ENCODE results near the gene MRPL36. TPM values are rescaled to one million over a fixed set of nuclear protein-coding genes. Genes with fewer than 3 reads are reported as not detected.

The MRPL36 gene
- total RNA-seq, 2 donors from 2014 or later: 47.9 to 66.3 TPM

DNA sequence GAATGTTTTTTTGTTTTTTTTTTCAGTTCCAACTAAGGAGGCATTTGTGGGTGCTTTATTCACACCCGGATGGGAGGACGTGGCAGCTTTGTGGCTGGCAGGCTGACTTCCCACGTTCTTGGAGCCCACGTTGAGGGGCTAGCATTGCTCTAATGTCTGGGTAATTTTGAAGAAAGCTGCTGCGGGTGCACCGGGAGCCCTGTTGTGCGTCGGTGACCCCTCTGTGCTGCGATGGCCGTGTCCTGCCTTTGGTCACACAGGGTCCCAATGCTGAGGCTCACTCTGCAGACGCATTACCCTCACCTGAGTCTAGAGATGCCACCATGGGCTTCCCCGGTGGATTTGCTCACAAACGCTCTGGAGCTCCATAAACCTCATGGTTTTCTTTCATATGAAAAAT, 35.8 kb upstream of the MRPL36 start:
- intact Hi-C loops (cut with DNase I): no loop called here
- H3K36me3 ChIP-seq: no peaks in the 10 kb centered on the region
- DNase-seq (ENCODE audit: low spot score): no peak
- no peaks in the 10 kb centered on the region for H3K27me3 ChIP-seq (replicated peaks; ENCODE audit: insufficient read depth)
- H3K4me3 ChIP-seq: no peak overlapping the region
- no peak overlapping the region for H3K27ac ChIP-seq
- 87% methylated on average over 13 of the region's 13 CpGs for WGBS
- no peak for TF ChIP-seq POLR2A (IDR thresholded peaks at IDR 0.05)
- TF ChIP-seq CTCF (IDR thresholded peaks at IDR 0.05): no peak
- no peak for TF ChIP-seq POLR2AphosphoS5 (IDR thresholded peaks at IDR 0.05)
- no peaks in the 10 kb centered on the region for H3K4me1 ChIP-seq (replicated peaks)
- H3K9me3 ChIP-seq: no peaks in the 10 kb centered on the region

DNA sequence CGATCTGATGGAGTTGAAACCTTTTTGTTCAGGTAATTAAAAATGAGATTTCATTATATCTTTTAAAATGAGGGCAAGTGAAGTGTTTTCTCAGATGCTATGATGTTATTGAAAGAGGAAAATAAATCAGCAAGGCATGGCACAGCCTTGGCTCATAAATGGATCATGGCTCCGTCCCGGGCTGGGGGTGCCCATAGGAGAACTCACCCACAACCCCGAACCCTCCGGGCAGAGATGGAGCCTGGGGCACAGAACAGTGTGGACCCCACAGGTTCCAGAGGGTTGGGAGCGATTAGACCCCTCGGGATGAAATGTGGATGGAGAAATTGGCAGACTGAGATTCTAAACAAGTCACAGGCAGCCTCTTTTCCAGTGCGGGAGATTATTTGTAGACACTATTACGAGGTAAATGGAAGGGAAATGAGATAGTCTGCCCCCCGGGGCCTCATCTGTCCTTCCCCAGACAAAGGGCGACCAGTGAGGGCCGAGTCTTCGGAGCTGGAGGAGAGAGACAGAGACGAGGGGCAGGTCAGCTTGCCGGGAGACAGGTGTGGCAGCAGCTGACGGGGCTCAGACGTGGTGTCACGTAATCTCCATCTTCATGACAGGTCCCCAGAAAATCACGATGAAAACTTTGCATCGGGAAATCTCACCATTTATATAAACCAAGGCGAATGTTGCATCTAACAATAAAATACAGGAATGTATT, 35.2 kb upstream of the MRPL36 start:
- no peaks in the 10 kb centered on the region for H3K27me3 ChIP-seq (replicated peaks; ENCODE audit: insufficient read depth)
- H3K27ac ChIP-seq: no peak overlapping the region
- intact Hi-C loops (cut with DNase I): no loop called here
- H3K9me3 ChIP-seq: no peaks in the 10 kb centered on the region
- 59% methylated on average over 21 of the region's 21 CpGs for WGBS
- no peak for DNase-seq (ENCODE audit: low spot score)
- TF ChIP-seq POLR2AphosphoS5 (IDR thresholded peaks at IDR 0.05): no peak
- no peak for TF ChIP-seq CTCF (IDR thresholded peaks at IDR 0.05)
- no peak for TF ChIP-seq POLR2A (IDR thresholded peaks at IDR 0.05)
- no peaks in the 10 kb centered on the region for H3K36me3 ChIP-seq
- H3K4me3 ChIP-seq: no peak overlapping the region
- H3K4me1 ChIP-seq (replicated peaks): no peaks in the 10 kb centered on the region

- no peak for TF ChIP-seq POLR2A (IDR thresholded peaks at IDR 0.05)
- no peak for TF ChIP-seq POLR2AphosphoS5 (IDR thresholded peaks at IDR 0.05)
- no peak for TF ChIP-seq CTCF (IDR thresholded peaks at IDR 0.05)
- DNase-seq (ENCODE audit: low spot score): no peak
- 71% methylated on average over 22 of the region's 22 CpGs for WGBS
- Histone ChIP-seq H3K27ac (no peak overlapping the region), H3K4me3 (no peak overlapping the region), H3K9me3 (no peaks in the 10 kb centered on the region), H3K4me1 (replicated peaks) (no peaks in the 10 kb centered on the region), H3K27me3 (replicated peaks; ENCODE audit: insufficient read depth) (no peaks in the 10 kb centered on the region), H3K36me3 (no peaks in the 10 kb centered on the region)
- intact Hi-C loops (cut with DNase I): no loop called here
These were observed 34.5 kb upstream of the MRPL36 start for GRCh38 chr5:1834022-1834551.

GRCh38 chr5:1833264-1834021, 33.8 kb upstream of the MRPL36 start:
- intact Hi-C loops (cut with DNase I): no loop called here
- WGBS: 86% methylated on average over 16 of the region's 16 CpGs
- H3K4me1 ChIP-seq (replicated peaks): no peaks in the 10 kb centered on the region
- no peaks in the 10 kb centered on the region for H3K36me3 ChIP-seq
- no peak overlapping the region for H3K4me3 ChIP-seq
- no peaks in the 10 kb centered on the region for H3K27me3 ChIP-seq (replicated peaks; ENCODE audit: insufficient read depth)
- DNase-seq (ENCODE audit: low spot score): no peak
- H3K27ac ChIP-seq: no peak overlapping the region
- no peaks in the 10 kb centered on the region for H3K9me3 ChIP-seq
- TF ChIP-seq CTCF (IDR thresholded peaks at IDR 0.05): no peak
